ENCODE measurements around the gene MINDY3.
"Not testable (repeated sequence)": the region's sequence is repeated elsewhere in the genome, so short reads cannot be mapped to it uniquely, and the experiment has no call there.

Gene MINDY3

DNA sequence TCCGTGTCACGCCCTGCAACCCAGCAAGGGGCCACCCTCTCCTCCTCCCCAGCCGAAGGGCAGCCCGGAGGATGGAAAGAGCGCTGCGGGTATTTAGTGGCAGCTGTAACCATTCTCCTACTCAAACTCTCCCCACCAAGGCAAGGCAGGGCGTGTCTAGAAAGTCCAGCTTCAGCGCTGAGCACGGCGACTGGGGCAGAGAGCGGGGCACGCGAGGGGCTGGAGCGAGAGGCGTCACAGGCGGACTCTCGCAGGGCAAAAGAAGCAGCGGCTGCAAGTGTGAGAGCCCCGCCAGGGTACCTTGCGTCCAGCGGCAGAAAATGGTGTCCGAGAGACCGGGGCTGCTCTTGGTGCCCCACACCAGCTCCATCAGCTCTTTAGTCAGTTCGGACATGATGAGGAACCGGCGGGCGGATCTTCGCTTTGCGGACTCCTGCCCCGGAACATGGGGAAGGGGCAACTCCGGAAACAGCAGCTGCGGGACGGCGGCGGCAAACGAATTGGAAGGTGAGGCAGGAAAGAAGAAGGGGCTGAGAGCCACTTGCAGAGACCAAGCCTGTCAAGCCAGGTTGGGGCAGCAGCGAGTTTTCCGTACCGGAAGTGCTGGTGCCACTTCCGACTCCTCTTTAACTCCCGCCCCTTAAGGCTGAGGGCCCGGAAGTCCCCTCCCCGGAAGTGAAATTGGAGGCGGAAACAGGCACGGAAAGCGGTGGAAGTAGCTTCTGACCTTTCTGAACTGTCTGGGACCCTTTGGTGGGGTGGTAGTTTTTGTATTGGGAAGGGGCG, at the start of gene MINDY3:
Gene MINDY3 (minus strand): TSS at position 602 of the 786 bp plus-strand sequence. CDS start 208 bp downstream, at position 394.
- DNase-seq = peak; percentile 83

- no peak for DNase-seq
These were observed 41.6 kb upstream of the MINDY3 start for GRCh38 chr10:15901889-15902288.

GRCh38 chr10:15898046-15898445, 37.7 kb upstream of the MINDY3 start:
- no peak for DNase-seq

GRCh38 chr10:15897287-15897686, 37.0 kb upstream of the MINDY3 start:
- DNase-seq = no peak

DNA sequence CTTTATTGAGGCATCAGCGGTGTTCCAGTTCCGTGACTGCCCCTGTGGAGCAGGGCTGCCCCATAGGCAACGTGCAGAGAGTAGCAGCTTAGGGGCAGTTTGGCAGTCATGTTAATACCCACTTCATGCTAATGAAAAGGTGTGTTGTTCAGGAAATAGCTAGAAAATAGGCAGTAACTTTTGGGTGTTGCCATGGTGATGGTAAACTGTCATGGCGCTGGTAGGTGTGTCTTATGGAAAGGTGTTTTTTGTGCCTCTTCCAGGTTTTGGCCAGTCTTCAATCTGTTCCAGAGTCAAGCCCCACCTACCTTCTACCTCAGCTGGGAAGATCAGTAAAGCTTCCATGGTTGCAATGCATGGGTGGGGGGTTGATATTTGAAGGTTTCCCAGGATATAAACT, 36.3 kb upstream of the MINDY3 start:
- DNase-seq = no peak

DNA sequence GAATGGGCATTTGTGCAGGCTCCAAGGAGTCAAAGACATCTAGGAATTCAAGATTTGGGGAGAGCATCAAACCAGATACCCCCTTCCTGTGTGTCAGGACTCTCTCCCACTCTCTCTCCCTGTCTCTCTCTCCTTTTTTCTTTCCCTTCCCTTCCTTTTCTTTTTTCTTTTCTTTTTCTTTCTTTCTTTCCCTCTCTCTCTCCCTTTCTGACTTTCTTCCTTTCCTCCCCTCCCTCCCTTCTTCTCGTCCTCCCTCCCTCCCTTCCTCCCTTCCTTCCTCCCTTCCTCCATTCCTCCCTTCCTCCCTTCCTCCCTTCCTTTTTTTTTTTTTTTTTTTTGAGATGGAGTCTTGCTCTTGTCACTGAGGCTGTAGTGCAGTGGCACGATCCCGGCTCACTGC, 24.1 kb upstream of the MINDY3 start:
- DNase-seq = no peak

DNA sequence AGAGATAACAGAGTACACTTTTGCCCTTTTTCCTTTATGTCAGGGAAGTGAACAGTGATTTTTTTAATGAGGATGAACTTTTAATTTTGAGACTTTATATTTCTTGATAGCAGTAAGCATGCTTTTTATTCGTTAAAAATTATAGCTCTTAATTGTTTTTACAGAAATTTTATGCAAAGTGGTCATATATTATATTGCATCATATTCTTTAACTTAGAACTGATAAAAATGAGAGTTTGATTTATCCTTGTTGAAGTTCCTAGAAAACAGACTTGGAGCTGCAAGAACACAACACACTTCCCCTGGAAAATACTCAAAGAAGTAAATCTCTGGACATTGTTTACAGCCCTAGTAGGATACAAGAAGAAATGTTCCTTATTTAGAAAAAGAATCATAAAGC, 21.2 kb upstream of the MINDY3 start:
- no peak for DNase-seq

GRCh38 chr10:15879663-15880062, 19.4 kb upstream of the MINDY3 start:
- DNase-seq = no peak

GRCh38 chr10:15879058-15879457, 18.8 kb upstream of the MINDY3 start:
- DNase-seq = no peak

GRCh38 chr10:15877836-15878576, 17.7 kb upstream of the MINDY3 start:
- DNase-seq = no peak

DNA sequence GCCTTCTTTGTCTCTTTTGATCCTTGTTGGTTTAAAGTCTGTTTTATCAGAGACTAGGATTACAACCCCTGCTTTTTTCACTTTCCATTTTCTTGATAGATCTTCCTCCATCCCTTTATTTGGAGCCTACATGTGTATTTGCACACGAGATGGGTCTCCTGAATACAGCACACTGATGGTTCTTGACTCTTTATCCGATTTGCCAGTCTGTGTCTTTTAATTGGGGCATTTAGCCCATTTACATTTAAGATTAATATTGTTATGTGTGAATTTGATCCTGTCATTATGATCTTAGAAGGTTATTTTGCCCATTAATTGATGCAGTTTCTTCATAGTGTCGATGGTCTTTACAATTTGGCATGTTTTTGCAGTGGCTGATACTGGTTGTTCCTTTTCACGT, 16.0 kb upstream of the MINDY3 start:
- DNase-seq = not testable (repeated sequence)

GRCh38 chr10:15872645-15873044, 12.3 kb upstream of the MINDY3 start:
- not testable (repeated sequence) for DNase-seq

GRCh38 chr10:15871823-15872222, 11.5 kb upstream of the MINDY3 start:
- DNase-seq = no peak

DNA sequence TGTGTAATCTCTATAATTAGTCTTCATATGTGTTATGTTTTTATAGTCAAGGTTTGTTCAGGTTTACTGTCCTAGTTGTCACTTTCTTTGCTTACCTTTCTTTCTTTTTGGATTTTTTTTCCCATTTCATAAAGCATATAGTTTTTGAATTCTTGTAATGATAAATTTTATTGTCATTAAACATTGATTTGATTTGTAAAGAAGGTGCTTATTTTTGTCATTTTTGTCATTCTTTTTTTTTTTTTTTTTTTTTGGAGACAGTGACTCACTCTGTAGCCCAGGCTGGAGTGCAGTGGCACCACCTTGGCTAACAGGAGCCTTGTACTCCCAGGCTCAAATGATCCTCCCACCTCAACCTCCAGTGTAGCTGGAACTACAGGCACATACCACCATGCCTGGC, 9.6 kb upstream of the MINDY3 start:
- no peak for DNase-seq

- no peak for DNase-seq
These were observed 7.7 kb upstream of the MINDY3 start for GRCh38 chr10:15868006-15868405.

DNA sequence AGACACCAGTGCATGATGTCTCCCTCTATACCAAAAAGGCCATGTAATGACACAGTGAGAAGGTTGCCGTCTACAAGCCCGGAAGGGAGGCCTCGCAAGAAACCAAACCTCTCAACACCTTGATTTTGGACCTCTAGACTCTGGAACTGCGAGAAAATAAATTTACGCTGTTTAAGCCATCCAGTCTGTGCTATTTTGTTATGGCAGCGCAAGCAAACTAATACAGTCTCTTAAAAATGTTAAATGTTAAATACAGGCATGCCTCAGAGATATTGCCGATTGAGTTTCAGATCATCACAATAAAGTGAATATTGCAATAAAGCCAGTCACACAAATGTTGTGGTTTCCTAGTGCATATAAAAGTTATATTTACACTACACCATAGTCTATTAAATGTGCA, 5.0 kb upstream of the MINDY3 start:
- DNase-seq = no peak

GRCh38 chr10:15864419-15864818, 4.1 kb upstream of the MINDY3 start:
- DNase-seq = no peak

DNA sequence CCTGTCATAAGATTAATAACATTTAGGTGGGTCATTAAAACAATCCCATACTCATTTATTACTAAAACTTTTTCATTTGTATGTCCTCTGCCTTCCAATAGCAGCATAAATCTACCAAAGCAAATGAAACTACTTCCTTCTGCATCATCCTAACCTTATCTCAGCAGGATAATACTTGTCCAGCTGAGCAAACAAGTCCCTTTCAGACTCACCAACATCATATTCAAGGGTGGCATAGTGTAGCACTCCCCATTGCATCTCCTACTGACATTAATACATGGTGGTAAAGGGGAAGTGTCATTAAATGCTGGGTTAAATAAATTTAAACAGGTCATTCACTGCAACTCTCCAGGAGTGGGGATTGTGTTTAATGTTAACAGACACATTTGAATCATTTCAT, 3.4 kb upstream of the MINDY3 start:
- no peak for DNase-seq

GRCh38 chr10:15863323-15863722, 3.0 kb upstream of the MINDY3 start:
- no peak for DNase-seq

- DNase-seq = no peak
These were observed 440 bp upstream of the MINDY3 start for GRCh38 chr10:15860692-15861201.

DNA sequence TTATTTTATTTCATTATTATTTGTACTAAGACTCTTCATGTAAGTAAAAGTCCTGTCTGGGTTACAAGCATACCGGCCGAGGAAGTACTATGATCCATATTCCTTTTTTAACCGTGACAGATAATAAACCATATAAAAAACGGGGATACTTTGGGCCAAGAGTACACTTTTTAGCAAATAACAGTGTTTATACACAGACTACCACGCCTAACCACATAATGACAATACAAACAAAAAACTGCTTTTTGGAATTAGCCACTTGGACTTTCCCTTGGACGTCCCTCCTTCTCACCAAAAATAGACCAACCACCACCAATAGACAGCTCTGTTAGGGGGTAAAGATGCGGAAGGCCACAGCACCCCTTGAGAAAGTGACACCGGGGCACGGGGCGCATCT, 800 bp downstream of the MINDY3 start:
- DNase-seq = no peak

- no peak for DNase-seq
These were observed 1.4 kb downstream of the MINDY3 start for GRCh38 chr10:15858861-15859281.

- no peak for DNase-seq
These were observed 3.2 kb downstream of the MINDY3 start for GRCh38 chr10:15857107-15857575.

Measured in activated gamma-delta T cell treated with Interleukin-2 at 50 U/mL for 16 hours (primary cell).